ENCODE data around the gene TMEM39A. TPM values are rescaled to one million over a fixed set of nuclear protein-coding genes. Genes with fewer than 3 reads are reported as not detected.

Gene TMEM39A
- total and polyA plus RNA-seq, 2 donors = 10.8 to 19.6 TPM

GRCh38 chr3:119470866-119471265 lies 7.5 kb upstream of the TMEM39A start:
- Histone ChIP-seq H3K4me3 (ENCODE audit: low read length in 2 of 2) (no peak overlapping the region), H3K4me1 (ENCODE audit: control insufficient read depth in 2 of 2, insufficient read depth in 2 of 2, low read length in 2 of 2) (peaks cover 6 to 18% of the 10 kb centered on the region in 2 donors), H3K36me3 (ENCODE audit: control insufficient read depth in 2 of 2, insufficient read depth in 2 of 2, low read length in 1 of 2) (peaks cover 9 to 27% of the 10 kb centered on the region in 2 donors), H3K27me3 (ENCODE audit: control insufficient read depth in 2 of 2, insufficient read depth in 1 of 2, low read length in 1 of 2) (no peaks in the 10 kb centered on the region), H3K9me3 (ENCODE audit: control insufficient read depth in 2 of 2, insufficient read depth in 1 of 2, low read length in 1 of 2) (no peaks in the 10 kb centered on the region), H3K27ac (ENCODE audit: low read depth in 1 of 2, low read length in 1 of 2) (no peak overlapping the region)
- no peak for DNase-seq (ENCODE audit: low read depth in 6 of 9, low spot score in 9 of 9)
- 96% methylated on average over 6 of the region's 6 CpGs for WGBS

GRCh38 chr3:119469418-119470189 lies 6.2 kb upstream of the TMEM39A start:
- Histone ChIP-seq H3K4me1 (ENCODE audit: control insufficient read depth in 2 of 2, insufficient read depth in 2 of 2, low read length in 2 of 2) (peaks cover 6 to 18% of the 10 kb centered on the region in 2 donors), H3K36me3 (ENCODE audit: control insufficient read depth in 2 of 2, insufficient read depth in 2 of 2, low read length in 1 of 2) (peaks cover 9 to 26% of the 10 kb centered on the region in 2 donors), H3K27ac (ENCODE audit: low read depth in 1 of 2, low read length in 1 of 2) (peak overlapping the region; percentile 46 to 80), H3K4me3 (ENCODE audit: low read length in 2 of 2) (peak overlapping the region; percentile 84 to 95), H3K27me3 (ENCODE audit: control insufficient read depth in 2 of 2, insufficient read depth in 1 of 2, low read length in 1 of 2) (no peaks in the 10 kb centered on the region), H3K9me3 (ENCODE audit: control insufficient read depth in 2 of 2, insufficient read depth in 1 of 2, low read length in 1 of 2) (no peaks in the 10 kb centered on the region)
- DNase-seq (ENCODE audit: low read depth in 6 of 9, low spot score in 9 of 9) = peak in 6 of 9 donors; percentile 6 to 50 (median 24)
- 11% methylated on average over 16 of the region's 16 CpGs for WGBS

DNA sequence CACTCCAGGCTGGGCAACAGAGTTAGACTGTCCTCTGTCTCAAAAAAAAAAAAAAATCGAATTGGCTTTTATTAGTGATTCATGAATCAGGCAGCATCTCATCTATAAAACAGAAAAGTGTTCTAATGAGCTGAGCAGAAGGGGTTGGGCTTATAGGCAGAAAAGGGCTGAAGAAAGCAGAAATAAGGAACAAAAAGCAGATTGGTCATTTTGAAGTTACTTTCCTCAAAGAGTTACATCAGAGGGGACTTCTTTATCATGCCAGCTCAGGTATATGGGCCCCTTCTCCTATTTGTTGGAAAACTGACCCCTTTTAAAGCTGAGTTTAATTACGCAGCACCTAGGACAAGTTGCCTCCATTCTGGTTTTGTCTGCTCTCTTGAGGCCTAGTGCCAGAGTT lies 4.6 kb upstream of the TMEM39A start:
- DNase-seq (ENCODE audit: low read depth in 6 of 9, low spot score in 9 of 9) = peak in 1 of 9 donors; percentile 7
- no peak overlapping the region for H3K4me3 ChIP-seq (ENCODE audit: low read length in 2 of 2)
- H3K36me3 ChIP-seq (ENCODE audit: control insufficient read depth in 2 of 2, insufficient read depth in 2 of 2, low read length in 1 of 2) = peaks cover 9 to 19% of the 10 kb centered on the region in 2 donors
- no peak overlapping the region for H3K27ac ChIP-seq (ENCODE audit: low read depth in 1 of 2, low read length in 1 of 2)
- peaks cover 6 to 24% of the 10 kb centered on the region in 2 donors for H3K4me1 ChIP-seq (ENCODE audit: control insufficient read depth in 2 of 2, insufficient read depth in 2 of 2, low read length in 2 of 2)
- no peaks in the 10 kb centered on the region for H3K9me3 ChIP-seq (ENCODE audit: control insufficient read depth in 2 of 2, insufficient read depth in 1 of 2, low read length in 1 of 2)
- H3K27me3 ChIP-seq (ENCODE audit: control insufficient read depth in 2 of 2, insufficient read depth in 1 of 2, low read length in 1 of 2) = no peaks in the 10 kb centered on the region
- WGBS = 96% methylated on average over 2 of the region's 2 CpGs

GRCh38 chr3:119457246-119457645 lies 6.2 kb downstream of the TMEM39A start:
- peaks cover 35 to 71% of the 10 kb centered on the region in 2 donors for H3K36me3 ChIP-seq (ENCODE audit: control insufficient read depth in 2 of 2, insufficient read depth in 2 of 2, low read length in 1 of 2)
- peaks cover 0 to 4% of the 10 kb centered on the region in 2 donors for H3K4me1 ChIP-seq (ENCODE audit: control insufficient read depth in 2 of 2, insufficient read depth in 2 of 2, low read length in 2 of 2)
- no peaks in the 10 kb centered on the region for H3K27me3 ChIP-seq (ENCODE audit: control insufficient read depth in 2 of 2, insufficient read depth in 1 of 2, low read length in 1 of 2)
- H3K27ac ChIP-seq (ENCODE audit: low read depth in 1 of 2, low read length in 1 of 2) = no peak overlapping the region
- 75% methylated on average over 4 of the region's 4 CpGs for WGBS
- DNase-seq (ENCODE audit: low read depth in 6 of 9, low spot score in 9 of 9) = no peak
- no peak overlapping the region for H3K4me3 ChIP-seq (ENCODE audit: low read length in 2 of 2)
- no peaks in the 10 kb centered on the region for H3K9me3 ChIP-seq (ENCODE audit: control insufficient read depth in 2 of 2, insufficient read depth in 1 of 2, low read length in 1 of 2)

DNA sequence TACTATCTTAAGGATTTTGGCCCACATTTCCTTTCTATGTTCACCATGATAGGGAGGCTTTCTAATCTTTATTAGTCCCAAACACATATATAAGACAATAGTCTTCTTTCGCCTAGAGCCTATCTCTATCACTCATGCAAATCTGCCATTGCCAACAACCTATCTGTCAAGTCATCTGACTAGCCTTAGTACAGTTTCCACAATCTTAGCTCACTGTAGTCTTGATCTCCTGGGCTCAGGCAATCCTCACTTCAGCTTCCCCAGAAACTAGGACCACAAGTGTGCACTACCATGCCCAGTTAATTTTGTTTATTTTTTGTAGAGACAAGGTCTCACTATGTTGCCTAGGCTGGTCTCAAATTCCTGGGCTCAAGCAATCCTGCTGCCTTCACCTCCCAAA lies 6.9 kb downstream of the TMEM39A start:
- 97% methylated on average over 1 of the region's 1 CpG for WGBS
- H3K9me3 ChIP-seq (ENCODE audit: control insufficient read depth in 2 of 2, insufficient read depth in 1 of 2, low read length in 1 of 2) = no peaks in the 10 kb centered on the region
- DNase-seq (ENCODE audit: low read depth in 6 of 9, low spot score in 9 of 9) = no peak
- H3K27me3 ChIP-seq (ENCODE audit: control insufficient read depth in 2 of 2, insufficient read depth in 1 of 2, low read length in 1 of 2) = no peaks in the 10 kb centered on the region
- peaks cover 35 to 65% of the 10 kb centered on the region in 2 donors for H3K36me3 ChIP-seq (ENCODE audit: control insufficient read depth in 2 of 2, insufficient read depth in 2 of 2, low read length in 1 of 2)
- no peak overlapping the region for H3K4me3 ChIP-seq (ENCODE audit: low read length in 2 of 2)
- H3K27ac ChIP-seq (ENCODE audit: low read depth in 1 of 2, low read length in 1 of 2) = no peak overlapping the region
- no peaks in the 10 kb centered on the region for H3K4me1 ChIP-seq (ENCODE audit: control insufficient read depth in 2 of 2, insufficient read depth in 2 of 2, low read length in 2 of 2)

DNA sequence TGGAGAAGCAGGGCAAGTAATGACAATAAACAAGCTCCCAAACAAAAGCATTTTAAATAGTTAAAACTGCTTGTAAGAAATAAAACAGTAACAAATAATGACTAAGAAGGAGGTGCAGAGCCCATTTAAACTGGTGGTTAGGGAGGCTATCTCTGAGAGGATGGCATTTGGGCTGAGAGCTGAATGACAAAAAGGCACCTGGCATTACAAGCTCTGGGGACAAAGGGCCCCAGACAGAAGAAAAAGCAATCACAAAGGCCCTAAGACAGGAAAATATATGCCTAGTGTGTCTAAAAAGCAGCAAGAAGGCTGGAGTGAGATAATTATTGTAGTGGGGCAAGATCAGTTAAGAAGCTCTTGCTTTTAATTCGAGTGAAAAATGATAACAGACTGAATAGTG lies 9.6 kb downstream of the TMEM39A start:
- H3K27ac ChIP-seq (ENCODE audit: low read depth in 1 of 2, low read length in 1 of 2) = no peak overlapping the region
- H3K4me1 ChIP-seq (ENCODE audit: control insufficient read depth in 2 of 2, insufficient read depth in 2 of 2, low read length in 2 of 2) = no peaks in the 10 kb centered on the region
- WGBS = 100% methylated on average over 1 of the region's 1 CpG
- H3K36me3 ChIP-seq (ENCODE audit: control insufficient read depth in 2 of 2, insufficient read depth in 2 of 2, low read length in 1 of 2) = peaks cover 30 to 57% of the 10 kb centered on the region in 2 donors
- H3K27me3 ChIP-seq (ENCODE audit: control insufficient read depth in 2 of 2, insufficient read depth in 1 of 2, low read length in 1 of 2) = no peaks in the 10 kb centered on the region
- DNase-seq (ENCODE audit: low read depth in 6 of 9, low spot score in 9 of 9) = no peak
- no peak overlapping the region for H3K4me3 ChIP-seq (ENCODE audit: low read length in 2 of 2)
- no peaks in the 10 kb centered on the region for H3K9me3 ChIP-seq (ENCODE audit: control insufficient read depth in 2 of 2, insufficient read depth in 1 of 2, low read length in 1 of 2)

DNA sequence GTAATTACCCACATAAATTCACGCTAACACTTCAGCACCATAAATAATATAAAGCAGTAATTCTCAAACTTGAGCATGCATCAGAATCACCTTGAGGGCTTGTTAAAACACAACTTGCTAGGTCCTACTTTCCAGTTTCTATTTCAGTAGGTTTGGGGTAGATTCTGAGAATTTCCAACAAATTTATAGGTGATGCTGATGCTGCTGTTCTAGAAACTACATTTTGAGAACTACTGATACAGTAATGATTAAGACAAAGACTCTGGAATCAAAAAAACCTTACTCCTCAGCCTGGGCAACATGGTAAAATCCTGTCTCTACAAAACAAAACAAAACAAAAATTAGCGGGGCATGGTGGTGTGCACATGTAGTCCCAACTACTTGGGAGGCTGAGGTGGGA lies 18.8 kb downstream of the TMEM39A start:
- 96% methylated on average over 2 of the region's 2 CpGs for WGBS
- Histone ChIP-seq H3K36me3 (ENCODE audit: control insufficient read depth in 2 of 2, insufficient read depth in 2 of 2, low read length in 1 of 2) (peaks cover 21 to 52% of the 10 kb centered on the region in 2 donors), H3K4me1 (ENCODE audit: control insufficient read depth in 2 of 2, insufficient read depth in 2 of 2, low read length in 2 of 2) (no peaks in the 10 kb centered on the region), H3K27me3 (ENCODE audit: control insufficient read depth in 2 of 2, insufficient read depth in 1 of 2, low read length in 1 of 2) (no peaks in the 10 kb centered on the region), H3K27ac (ENCODE audit: low read depth in 1 of 2, low read length in 1 of 2) (no peak overlapping the region), H3K4me3 (ENCODE audit: low read length in 2 of 2) (no peak overlapping the region), H3K9me3 (ENCODE audit: control insufficient read depth in 2 of 2, insufficient read depth in 1 of 2, low read length in 1 of 2) (peaks cover 0 to 6% of the 10 kb centered on the region in 2 donors)
- no peak for DNase-seq (ENCODE audit: low read depth in 6 of 9, low spot score in 9 of 9)

GRCh38 chr3:119443179-119443578 lies 20.2 kb downstream of the TMEM39A start:
- no peak overlapping the region for H3K4me3 ChIP-seq (ENCODE audit: low read length in 2 of 2)
- peaks cover 21 to 45% of the 10 kb centered on the region in 2 donors for H3K36me3 ChIP-seq (ENCODE audit: control insufficient read depth in 2 of 2, insufficient read depth in 2 of 2, low read length in 1 of 2)
- H3K27ac ChIP-seq (ENCODE audit: low read depth in 1 of 2, low read length in 1 of 2) = no peak overlapping the region

DNA sequence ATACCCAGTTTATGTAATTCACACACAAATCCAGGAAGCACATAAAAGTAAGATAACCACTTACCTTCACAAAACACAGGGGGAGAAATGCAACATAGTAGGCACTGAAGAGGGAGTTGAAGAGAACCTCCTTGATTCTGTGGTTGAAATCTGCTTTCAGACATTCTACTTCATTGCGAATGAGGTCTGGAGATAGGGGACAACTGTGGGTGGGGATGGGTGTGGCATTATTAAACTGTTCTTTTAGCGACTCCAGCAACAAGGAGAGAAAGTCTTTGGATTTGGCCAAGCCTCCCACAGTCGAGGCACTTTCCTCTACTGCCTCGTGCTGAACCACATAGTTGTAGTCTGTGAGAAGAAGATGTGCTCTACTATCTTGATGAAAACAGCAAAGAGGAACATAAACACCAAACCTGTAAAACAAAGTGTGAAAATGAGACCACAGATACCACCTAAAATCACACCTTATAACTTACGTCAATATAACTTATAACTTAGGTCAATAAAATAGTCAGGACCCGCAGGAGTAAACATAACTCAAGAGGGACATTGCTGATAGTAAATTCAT lies 25.6 kb downstream of the TMEM39A start:
- no peak overlapping the region for H3K4me3 ChIP-seq (ENCODE audit: low read length in 2 of 2)
- H3K4me1 ChIP-seq (ENCODE audit: control insufficient read depth in 2 of 2, insufficient read depth in 2 of 2, low read length in 2 of 2) = no peaks in the 10 kb centered on the region
- H3K9me3 ChIP-seq (ENCODE audit: control insufficient read depth in 2 of 2, insufficient read depth in 1 of 2, low read length in 1 of 2) = peaks cover 0 to 6% of the 10 kb centered on the region in 2 donors
- H3K36me3 ChIP-seq (ENCODE audit: control insufficient read depth in 2 of 2, insufficient read depth in 2 of 2, low read length in 1 of 2) = peaks cover 44 to 64% of the 10 kb centered on the region in 2 donors
- no peaks in the 10 kb centered on the region for H3K27me3 ChIP-seq (ENCODE audit: control insufficient read depth in 2 of 2, insufficient read depth in 1 of 2, low read length in 1 of 2)
- WGBS = 98% methylated on average over 6 of the region's 6 CpGs
- no peak overlapping the region for H3K27ac ChIP-seq (ENCODE audit: low read depth in 1 of 2, low read length in 1 of 2)
- DNase-seq (ENCODE audit: low read depth in 6 of 9, low spot score in 9 of 9) = no peak

More at GRCh38 chr3:119443179-119443578, 20.2 kb downstream of the TMEM39A start:
- no peak for DNase-seq (ENCODE audit: low read depth in 6 of 9, low spot score in 9 of 9)
- Histone ChIP-seq H3K27me3 (ENCODE audit: control insufficient read depth in 2 of 2, insufficient read depth in 1 of 2, low read length in 1 of 2) (no peaks in the 10 kb centered on the region), H3K4me1 (ENCODE audit: control insufficient read depth in 2 of 2, insufficient read depth in 2 of 2, low read length in 2 of 2) (no peaks in the 10 kb centered on the region), H3K9me3 (ENCODE audit: control insufficient read depth in 2 of 2, insufficient read depth in 1 of 2, low read length in 1 of 2) (peaks cover 0 to 6% of the 10 kb centered on the region in 2 donors)

Data from thymus (tissue), 11 donors.